GM18520 (cell line): ENCODE data around the gene ABCF1.

Experiments used
- ATAC-seq: cut with Tn5 transposase; IDR thresholded peaks from one replicate; pipeline ENCODE4 v1.9.1; 2021; ENCODE audit not compliant: unreplicated experiment

The ABCF1 gene

DNA sequence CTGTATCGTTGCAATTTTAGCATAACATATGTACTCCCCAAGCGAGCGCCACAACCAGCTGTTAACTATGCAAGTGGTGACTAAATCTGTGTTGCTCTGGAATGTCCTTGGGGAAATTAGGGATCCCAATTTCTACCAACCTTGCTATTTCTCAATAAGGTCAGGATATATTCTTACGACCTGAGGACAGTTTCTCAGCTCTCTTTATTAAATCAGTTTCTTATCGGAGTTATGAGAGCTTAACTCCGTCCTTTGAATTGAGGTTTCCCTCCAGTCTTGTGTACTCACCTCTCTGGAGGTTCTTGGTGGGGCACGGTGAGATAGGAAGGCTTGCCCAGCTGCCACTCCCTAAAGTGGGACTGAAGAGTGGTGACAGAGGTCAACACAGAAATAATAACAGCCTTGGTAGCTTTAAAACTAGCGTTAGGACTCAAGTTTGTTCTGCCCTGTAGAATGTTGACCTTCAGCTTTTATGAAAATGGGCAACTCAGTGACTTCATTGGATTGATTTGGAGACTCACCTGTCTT, 47.1 kb downstream of the ABCF1 start:
- no peak for ATAC-seq

DNA sequence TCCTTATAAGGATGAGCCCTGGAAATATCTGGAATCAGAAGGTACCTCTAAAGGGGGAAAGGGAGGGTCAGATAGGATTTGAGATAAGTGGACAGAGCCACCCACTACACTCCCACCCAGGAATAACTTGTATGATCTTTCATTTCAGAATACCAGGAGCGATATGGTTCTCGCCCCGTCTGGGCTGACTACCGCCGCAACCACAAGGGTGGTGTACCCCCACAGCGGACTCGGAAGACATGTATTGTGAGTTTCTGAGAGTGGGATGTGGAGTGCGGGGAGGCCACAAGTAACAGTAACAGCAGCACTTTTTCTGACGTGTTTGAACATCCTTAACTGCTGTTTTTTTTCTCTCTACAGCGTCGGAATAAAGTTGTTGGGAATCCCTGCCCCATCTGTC, 48.3 kb downstream of the ABCF1 start:
- no peak for ATAC-seq

DNA sequence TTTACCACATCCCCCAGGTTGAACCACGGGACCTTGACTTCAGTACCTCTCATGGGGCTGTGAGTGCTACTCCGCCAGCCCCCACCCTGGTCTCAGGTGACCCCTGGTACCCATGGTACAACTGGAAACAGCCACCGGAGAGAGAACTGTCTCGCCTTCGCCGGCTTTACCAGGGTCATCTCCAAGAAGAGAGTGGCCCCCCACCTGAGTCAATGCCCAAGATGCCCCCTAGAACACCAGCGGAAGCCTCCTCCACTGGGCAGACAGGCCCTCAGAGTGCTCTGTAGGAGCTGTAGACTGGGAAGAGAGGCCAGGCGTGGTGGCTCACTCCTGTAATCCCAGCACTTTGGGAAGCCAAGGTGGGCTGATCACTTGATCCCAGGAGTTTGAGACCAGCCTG, 54.3 kb downstream of the ABCF1 start:
- no peak for ATAC-seq

DNA sequence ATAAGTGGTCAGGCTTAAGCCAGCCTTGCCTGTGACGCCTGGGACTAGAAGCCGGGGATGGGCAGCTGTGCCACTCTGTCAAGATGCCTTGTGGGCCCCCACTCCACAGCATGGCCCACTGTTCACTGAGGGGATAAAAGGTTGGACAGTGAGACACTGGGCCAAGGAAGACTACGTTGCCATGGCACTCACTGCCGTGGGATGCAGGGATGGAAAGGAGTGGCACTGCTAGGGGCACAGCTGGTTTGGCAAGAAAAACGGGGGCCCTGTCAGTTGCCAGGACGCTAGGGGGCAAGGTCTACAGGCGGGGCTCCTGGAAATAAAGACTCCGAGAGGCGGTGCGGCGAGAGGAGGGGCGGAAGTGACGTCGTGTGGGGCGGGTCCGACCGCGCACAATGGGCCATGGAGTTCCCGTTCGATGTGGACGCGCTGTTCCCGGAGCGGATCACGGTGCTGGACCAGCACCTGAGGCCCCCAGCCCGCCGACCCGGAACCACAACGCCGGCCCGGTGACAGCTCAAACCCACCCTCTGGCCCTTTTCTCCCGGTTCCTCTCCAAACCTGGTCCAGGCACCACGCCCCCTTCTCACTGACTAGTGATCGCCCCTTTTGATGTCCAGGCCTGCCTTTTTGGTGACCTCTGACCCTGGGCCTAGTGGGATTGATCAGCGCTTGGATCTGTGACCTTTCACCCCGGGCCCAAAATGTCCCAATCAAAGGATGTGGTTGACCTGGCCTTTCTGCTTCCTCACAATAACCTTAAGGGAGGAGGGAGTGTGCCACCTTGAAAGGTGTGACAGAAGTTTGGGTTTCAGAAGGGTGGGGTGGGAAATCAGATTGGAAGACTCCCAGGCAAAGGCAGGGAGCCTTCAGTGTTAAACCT, 55.5 kb downstream of the ABCF1 start, which contains the start of gene ATAT1:
ATAT1 (plus strand) TSS at position 391 of the 883 bp plus-strand sequence.
- no peak for ATAC-seq

DNA sequence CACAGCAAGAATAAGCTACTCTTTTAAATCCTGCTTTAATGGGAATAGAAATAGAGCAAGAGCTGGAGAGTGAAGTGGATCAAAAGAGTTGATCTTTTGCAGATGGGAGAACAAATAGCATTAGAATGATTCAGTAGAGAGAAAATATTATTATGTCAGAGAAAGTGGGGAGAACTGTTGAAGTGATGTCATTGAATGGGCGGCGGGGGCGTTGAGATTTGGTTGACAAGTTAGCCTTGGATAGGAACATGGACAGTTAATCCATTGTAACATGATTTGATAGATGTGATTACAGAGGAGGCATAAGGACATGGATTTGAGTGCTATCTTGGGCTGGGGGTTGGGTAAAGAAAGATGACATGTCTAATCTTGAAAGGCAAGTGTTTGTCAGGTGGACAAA, 64.6 kb downstream of the ABCF1 start:
- ATAC-seq, result no peak

DNA sequence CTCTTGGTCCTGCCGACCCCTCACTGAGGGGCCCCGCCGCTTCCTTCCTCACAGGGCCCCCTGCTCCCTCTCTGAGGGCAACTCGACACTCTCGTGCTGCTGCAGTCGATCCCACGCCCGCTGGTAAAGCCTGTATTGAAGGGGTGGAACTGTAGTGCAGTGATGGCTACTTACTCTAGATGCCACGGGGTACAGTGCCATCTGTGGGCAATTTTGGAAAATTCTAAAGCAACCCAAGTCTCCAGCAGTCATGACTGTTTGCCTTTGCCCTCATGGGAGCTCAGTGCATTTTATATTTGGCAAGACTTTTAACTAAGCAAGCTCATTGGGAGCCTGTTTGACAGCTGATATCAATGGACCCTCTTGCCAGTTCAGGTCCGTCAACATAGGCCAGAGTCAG, 69.2 kb downstream of the ABCF1 start:
- no peak for ATAC-seq

DNA sequence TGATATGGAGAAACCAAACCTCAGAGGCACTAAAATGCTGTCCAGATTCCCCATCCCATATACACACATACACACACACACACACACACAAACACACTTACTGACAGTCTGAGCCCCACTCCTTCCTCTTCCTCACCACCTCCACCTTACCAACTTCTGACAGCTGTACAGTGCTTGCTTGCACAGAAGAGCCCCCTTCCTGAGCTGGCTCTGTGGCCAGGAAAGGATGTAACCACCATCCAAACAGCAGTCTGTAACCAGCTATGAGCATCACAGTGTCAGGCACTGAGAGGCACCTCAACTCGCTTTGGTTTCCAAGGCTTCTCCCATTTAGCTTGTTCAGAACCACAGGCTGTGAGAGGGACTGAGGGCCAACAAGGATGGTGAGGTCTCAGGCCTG, 69.8 kb downstream of the ABCF1 start:
- no peak for ATAC-seq
